HG03139 (cell line): Measurements from ENCODE around the gene DDX25.

Experiments
- ATAC-seq: cut with Tn5 transposase; IDR thresholded peaks from one replicate; pipeline ENCODE4 v1.9.1; 2021; ENCODE audit not compliant: unreplicated experiment

The DDX25 gene

GRCh38 chr11:125968354-125968753 is 64.0 kb downstream of the DDX25 start:
- ATAC-seq = no peak

DNA sequence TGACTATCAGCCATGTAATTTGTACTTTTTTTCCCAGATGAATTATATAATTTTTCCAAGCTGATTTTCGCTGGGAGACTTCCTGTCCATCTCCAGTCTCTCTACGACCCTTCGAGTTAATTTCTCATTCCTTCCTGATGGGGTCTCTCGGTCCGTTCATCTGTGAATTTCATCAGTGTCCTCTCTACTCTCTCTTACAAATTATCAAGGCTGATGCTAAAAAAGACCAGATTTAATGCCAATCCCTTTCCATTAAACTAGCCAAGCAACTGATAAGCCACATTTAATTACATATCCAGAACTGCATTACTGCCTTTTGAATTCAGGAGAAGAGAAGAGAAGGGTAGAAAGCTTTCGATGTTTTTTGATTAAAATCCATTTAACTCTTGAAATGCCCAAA is 67.3 kb downstream of the DDX25 start:
- ATAC-seq = no peak

GRCh38 chr11:125974284-125974683 is 70.0 kb downstream of the DDX25 start:
- ATAC-seq = no peak

- ATAC-seq = no peak
Observed at GRCh38 chr11:125975634-125976033, 71.3 kb downstream of the DDX25 start.

GRCh38 chr11:125976156-125976555 is 71.8 kb downstream of the DDX25 start:
- ATAC-seq = no peak

DNA sequence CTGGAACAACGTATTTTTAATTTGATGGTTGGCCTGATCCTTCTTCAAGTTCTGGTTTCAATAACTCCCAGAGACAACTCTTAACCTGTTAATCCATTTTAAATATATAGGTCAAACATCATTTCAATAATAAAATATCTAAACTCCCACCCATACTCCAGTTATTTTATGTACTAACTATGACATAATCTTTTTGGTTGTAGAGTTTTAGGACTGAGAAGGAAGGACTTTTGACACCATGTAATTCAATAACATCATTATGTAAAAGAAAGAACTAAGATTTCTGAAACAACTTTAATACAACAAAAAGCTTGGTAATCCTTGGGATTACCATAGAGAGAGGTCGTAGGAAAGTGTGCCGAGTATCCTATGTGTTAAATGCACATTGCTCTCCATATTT is 73.0 kb downstream of the DDX25 start:
- no peak for ATAC-seq

DNA sequence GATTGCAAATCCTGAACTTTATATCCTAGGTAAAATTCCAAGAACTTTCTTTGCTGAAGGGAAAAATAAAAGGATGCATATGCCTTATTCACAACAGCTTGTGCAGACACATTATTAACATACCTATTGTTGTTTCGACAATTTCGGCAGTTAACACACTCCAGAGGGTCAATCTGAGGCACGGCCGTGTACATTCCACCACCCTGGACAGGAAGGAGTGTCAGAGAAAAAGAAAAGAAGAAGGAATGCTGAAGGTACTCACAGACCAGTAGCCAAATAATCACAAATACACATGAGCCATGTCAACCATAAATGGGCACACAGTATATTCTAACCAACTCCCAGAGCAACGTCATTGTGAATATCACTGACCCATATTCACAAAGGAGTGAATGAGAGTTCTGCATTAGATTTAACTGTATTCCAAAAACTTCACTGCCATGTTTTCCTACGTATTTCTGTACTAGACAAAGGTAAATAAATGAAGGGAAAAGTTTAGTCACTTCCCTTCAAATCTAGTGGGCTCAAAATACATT is 73.9 kb downstream of the DDX25 start:
- ATAC-seq = no peak
